HG03175 (cell line): Measurements from ENCODE around the gene ADORA3.
"Not testable (repeated sequence)": the region's sequence is repeated elsewhere in the genome, so short reads cannot be mapped to it uniquely, and the experiment has no call there.

Experiments used
- ATAC-seq: cut with Tn5 transposase; IDR thresholded peaks from one replicate; pipeline ENCODE4 v1.9.1; 2021; ENCODE audit warnings: mild to moderate bottlenecking, moderate library complexity; ENCODE audit not compliant: unreplicated experiment

Gene ADORA3

GRCh38 chr1:111503585-111504060 is at the start of gene ADORA3, which contains the start of gene TMIGD3:
Gene ADORA3 (minus strand): TSS chr1:111503633. CDS start chr1:111503354, 279 bp downstream.
Gene TMIGD3 (minus strand): TSS chr1:111503633. CDS start chr1:111503354, 279 bp downstream.
- no peak for ATAC-seq

GRCh38 chr1:111553196-111553595 is 49.8 kb upstream of the ADORA3 start:
- ATAC-seq: no peak

GRCh38 chr1:111552587-111552986 is 49.2 kb upstream of the ADORA3 start:
- ATAC-seq: no peak

- no peak for ATAC-seq
Measured at GRCh38 chr1:111551623-111552411, 48.4 kb upstream of the ADORA3 start.

GRCh38 chr1:111547786-111548185 is 44.4 kb upstream of the ADORA3 start:
- not testable (repeated sequence) for ATAC-seq

- no peak for ATAC-seq
Measured at GRCh38 chr1:111542187-111542586, 38.8 kb upstream of the ADORA3 start.

- ATAC-seq: no peak
Measured at GRCh38 chr1:111541721-111542120, 38.3 kb upstream of the ADORA3 start.

GRCh38 chr1:111540928-111541327 is 37.5 kb upstream of the ADORA3 start:
- no peak for ATAC-seq

GRCh38 chr1:111538343-111539025 is 35.1 kb upstream of the ADORA3 start:
- ATAC-seq: no peak

GRCh38 chr1:111535256-111536191 is 32.1 kb upstream of the ADORA3 start:
- no peak for ATAC-seq

GRCh38 chr1:111520053-111520452 is 16.6 kb upstream of the ADORA3 start:
- ATAC-seq: no peak

- ATAC-seq: no peak
Measured at GRCh38 chr1:111517469-111518225, 14.2 kb upstream of the ADORA3 start.

- no peak for ATAC-seq
Measured at GRCh38 chr1:111516005-111516535, 12.6 kb upstream of the ADORA3 start.

GRCh38 chr1:111515291-111516004 is 12.0 kb upstream of the ADORA3 start:
- ATAC-seq: no peak

GRCh38 chr1:111513410-111514020 is 10.1 kb upstream of the ADORA3 start:
- no peak for ATAC-seq

GRCh38 chr1:111512931-111513330 is 9.5 kb upstream of the ADORA3 start:
- ATAC-seq: no peak

GRCh38 chr1:111512132-111512889 is 8.9 kb upstream of the ADORA3 start:
- ATAC-seq: no peak

- ATAC-seq: no peak
Measured at GRCh38 chr1:111511370-111511769, 7.9 kb upstream of the ADORA3 start.
